IMR-90 (cell line): Measurements from ENCODE around the gene C1QTNF7. TPM values are rescaled to one million over a fixed set of nuclear protein-coding genes. Genes with fewer than 3 reads are reported as not detected.

Experiments
- ATAC-seq: fragments of 200-7000 bp; cut with Tn5 transposase; 2 replicates; pipeline ENCODE4 v1.9.1; 2020; ENCODE audit warnings: low read depth, mild to moderate bottlenecking, moderate library complexity
- BruUV-seq: library from RNA; stranded (reverse); fragments of 400-500 nt; replicated peaks from 2 replicates; lab custom pipeline; 2021; lab: Mats Ljungman, UMichigan
- CTCF ChIA-PET: fragments of 300-600 bp; formaldehyde crosslinking; extraction: SDS; loops from one replicate; lab custom pipeline; 2021; ENCODE audit warnings: antibody characterized with exemption; lab: Yijun Ruan, JAX
- POLR2A ChIA-PET: fragments of 300-600 bp; sonication (Branson Sonifier 250); formaldehyde crosslinking; loops from one replicate; lab custom pipeline; 2022; ENCODE audit warnings: antibody characterized with exemption; ENCODE audit not compliant: unreplicated experiment; lab: Charles Lee
- DNase-seq: peaks from one replicate; pipeline ENCODE4 v3.0.0; 2013
- H2AFZ ChIP-seq: replicated peaks from 2 replicates; pipeline ENCODE3; 2013; ENCODE audit warnings: low read length, mild to moderate bottlenecking; ENCODE audit not compliant: poor library complexity
- H2AK5ac ChIP-seq: 2 replicates; pipeline ENCODE4 v1.6.1; 2013; ENCODE audit warnings: low read depth, low read length, inconsistent platforms
- H2AK9ac ChIP-seq: replicated peaks from 2 replicates; pipeline ENCODE3; 2013; ENCODE audit warnings: mild to moderate bottlenecking, low read depth, low read length, moderate library complexity; ENCODE audit not compliant: poor library complexity
- H2BK120ac ChIP-seq: 2 replicates; pipeline ENCODE4 v1.6.1; 2013; ENCODE audit warnings: low read depth, low read length, inconsistent platforms
- H2BK15ac ChIP-seq: 3 replicates; pipeline ENCODE4 v1.6.1; 2013; ENCODE audit warnings: low read depth, low read length, inconsistent platforms
- H2BK20ac ChIP-seq: 2 replicates; pipeline ENCODE4 v1.6.1; 2013; ENCODE audit warnings: low read depth, mild to moderate bottlenecking, inconsistent platforms, low read length, moderate library complexity
- H2BK5ac ChIP-seq: 2 replicates; pipeline ENCODE4 v1.6.1; 2013; ENCODE audit warnings: mild to moderate bottlenecking, low read depth, low read length, inconsistent platforms; ENCODE audit not compliant: poor library complexity, severe bottlenecking
- H3K14ac ChIP-seq: replicated peaks from 2 replicates; pipeline ENCODE4 v1.6.1; 2013; ENCODE audit warnings: low read depth, low read length, inconsistent platforms
- H3K18ac ChIP-seq: 2 replicates; pipeline ENCODE4 v1.6.1; 2013; ENCODE audit warnings: low read depth, low read length, control low read depth
- H3K23ac ChIP-seq: 2 replicates; pipeline ENCODE4 v1.6.1; 2013; ENCODE audit warnings: low read depth, low read length, inconsistent platforms
- H3K27ac ChIP-seq: 2 replicates; pipeline ENCODE4 v1.5.1; 2013; ENCODE audit warnings: mild to moderate bottlenecking, control low read depth, low read length; ENCODE audit not compliant: insufficient read depth
- H3K27me3 ChIP-seq: 2 replicates; pipeline ENCODE4 v1.6.1; 2013; ENCODE audit warnings: low read length; ENCODE audit not compliant: control insufficient read depth, insufficient read depth
- H3K36me3 ChIP-seq: 2 replicates; pipeline ENCODE4 v1.6.1; 2013; ENCODE audit warnings: low read length, mixed read lengths; ENCODE audit not compliant: control insufficient read depth, insufficient read depth
- H3K4ac ChIP-seq: 2 replicates; pipeline ENCODE4 v1.6.1; 2013; ENCODE audit warnings: low read depth, low read length, inconsistent platforms
- H3K4me1 ChIP-seq: 2 replicates; pipeline ENCODE4 v1.6.1; 2013; ENCODE audit warnings: low read length, mixed read lengths; ENCODE audit not compliant: control insufficient read depth, insufficient read depth
- H3K4me2 ChIP-seq: 2 replicates; pipeline ENCODE4 v1.6.1; 2013; ENCODE audit warnings: low read depth, mild to moderate bottlenecking, control low read depth, low read length, moderate library complexity
- H3K4me3 ChIP-seq: 2 replicates; pipeline ENCODE4 v1.5.1; 2013; ENCODE audit warnings: low read depth, mild to moderate bottlenecking, control low read depth, low read length, moderate library complexity; ENCODE audit not compliant: insufficient read depth
- H3K56ac ChIP-seq: 2 replicates; pipeline ENCODE4 v1.6.1; 2013; ENCODE audit warnings: low read length, inconsistent platforms; ENCODE audit not compliant: insufficient read depth; ENCODE audit errors: extremely low read depth
- H3K79me1 ChIP-seq, 2 experiments: 2 replicates each; pipeline ENCODE4 v1.6.1; 2013; ENCODE audit warnings: low read length in 2 of 2, inconsistent platforms in 1 of 2, low read depth in 1 of 2
- H3K9ac ChIP-seq: 2 replicates; pipeline ENCODE4 v1.6.1; 2013; ENCODE audit warnings: low read depth, low read length, control low read depth
- H3K9me1 ChIP-seq: 2 replicates; pipeline ENCODE4 v1.6.1; 2013; ENCODE audit warnings: low read length, inconsistent platforms; ENCODE audit not compliant: insufficient read depth
- H3K9me3 ChIP-seq: 2 replicates; pipeline ENCODE4 v1.6.1; 2013; ENCODE audit warnings: low read length; ENCODE audit not compliant: control insufficient read depth, insufficient read depth
- H4K20me1 ChIP-seq: 2 replicates; pipeline ENCODE4 v1.6.1; 2013; ENCODE audit warnings: low read length, inconsistent platforms; ENCODE audit not compliant: insufficient read depth
- H4K5ac ChIP-seq: 2 replicates; pipeline ENCODE4 v1.6.1; 2013; ENCODE audit warnings: mild to moderate bottlenecking, low read depth, low read length, control low read depth
- H4K8ac ChIP-seq, 2 experiments: 2 replicates each; pipeline ENCODE4 v1.6.1; 2013; ENCODE audit warnings: low read depth in 2 of 2, low read length in 2 of 2, control low read depth in 1 of 2, inconsistent platforms in 1 of 2
- H4K91ac ChIP-seq: 2 replicates; pipeline ENCODE4 v1.6.1; 2013; ENCODE audit warnings: low read depth, low read length, inconsistent platforms; ENCODE audit not compliant: insufficient read depth
- CHD1 ChIP-seq: IDR thresholded peaks from 2 replicates; pipeline ENCODE4 v1.6.1; 2012; ENCODE audit warnings: low read depth, low read length, improper control_type of control experiment
- MAFK ChIP-seq: IDR thresholded peaks from 2 replicates; pipeline ENCODE4 v1.6.1; 2012; ENCODE audit warnings: low read depth, low read length, improper control_type of control experiment
- WGBS, 2 experiments: methylation state at CpG; one replicate each; pipeline versions ENCODE4 v1.1.5 to v1.1.7; 2013; ENCODE audit warnings: missing lambda C conversion rate in 2 of 2; ENCODE audit not compliant: insufficient read length in 1 of 2; ENCODE audit errors: extremely low coverage in 2 of 2; 5-methylcytosine and 5-hydroxymethylcytosine counted together
- dilution Hi-C: fragments of 300-500 bp; cut with HindIII; formaldehyde crosslinking; loops from one replicate; pipeline ENCODE4 v1.14.3; 2018; ENCODE audit warnings: low sequenced_read_pairs; ENCODE audit not compliant: unreplicated experiment
- in situ Hi-C: fragments of 300-500 bp; cut with MboI; formaldehyde crosslinking; loops from 3 replicates; pipeline ENCODE4 v1.14.3; 2019; ENCODE audit warnings: low sequenced_read_pairs, inconsistent platforms, mixed read lengths
- intact Hi-C: fragments of 100-400 bp; cut with micrococcal nuclease; formaldehyde crosslinking; loops from 2 replicates; pipeline ENCODE4 v1.10.0; 2022
- polyA plus RNA-seq, 3 experiments: library from polyadenylated mRNA; depleted of rRNA; stranded (reverse); fragments of >200 nt; gene quantifications; 2 replicates each; pipeline ENCODE4 v1.2.3, GENCODE V29; 2012; ENCODE audit warnings: low replicate concordance in 1 of 3
- total RNA-seq: library from RNA; depleted of rRNA; stranded (reverse); fragments of >200 nt; gene quantifications from 2 replicates; pipeline ENCODE4 v1.2.3, GENCODE V29; 2012

The C1QTNF7 gene
- total and polyA plus RNA-seq, 2 of the 4 experiments (the other 2 are of a cell fraction) = 0.12 to 0.18 TPM

- intact Hi-C loops = no loop called here
- Histone ChIP-seq H3K9me1 (no peaks in the 10 kb centered on the region), H3K27me3 (peaks cover 33% of the 10 kb centered on the region), H4K8ac (no peak overlapping the region), H3K9ac (no peak overlapping the region), H3K23ac (no peak overlapping the region), H4K5ac (no peak overlapping the region), H2BK20ac (no peak overlapping the region), H3K9me3 (no peaks in the 10 kb centered on the region), H2BK120ac (no peak overlapping the region), H3K4me3 (no peak overlapping the region), H2AFZ (no peak overlapping the region), H3K18ac (no peak overlapping the region), H3K4me1 (no peaks in the 10 kb centered on the region), H4K91ac (no peak overlapping the region), H3K56ac (no peak overlapping the region), H2AK9ac (no peak overlapping the region), H3K4ac (no peak overlapping the region), H3K79me1 (no peaks in the 10 kb centered on the region), H3K14ac (no peak overlapping the region), H2BK5ac (no peak overlapping the region), H3K36me3 (no peaks in the 10 kb centered on the region), H4K20me1 (no peaks in the 10 kb centered on the region), H3K27ac (no peak overlapping the region), H2AK5ac (no peak overlapping the region), H3K4me2 (no peak overlapping the region), H2BK15ac (no peak overlapping the region)
- dilution Hi-C loops = no loop called here
- DNase-seq (no peak), ATAC-seq (no peak)
- ChIA-PET POLR2A (no interaction called here), CTCF (no interaction called here)
- WGBS, 2 experiments = no CpG with 5 or more reads among the region's 6 CpGs
- in situ Hi-C loops = no loop called here
- BruUV-seq = no TSS peak
- TF ChIP-seq MAFK (peak; percentile 56; the same call in 1 of the 2 replicates), CHD1 (no peak)
Measured at GRCh38 chr4:15385515-15385914, 42.3 kb upstream of the C1QTNF7 start.
